Muscle layer of colon (tissue), 2 donors: ENCODE measurements around the gene PRDX3.
A peak's percentile ranks its signal among the peaks of the same experiment; 100 is the strongest.
"Not testable (repeated sequence)": the region's sequence is repeated elsewhere in the genome, so short reads cannot be mapped to it uniquely, and the experiment has no call there.

Experiments used
- H3K27ac ChIP-seq: one replicate; pipeline ENCODE4 v1.7.0; 2013; ENCODE audit warnings: low read depth, mild to moderate bottlenecking, low read length, moderate library complexity
- H3K27me3 ChIP-seq, 2 donors: one replicate each; pipeline ENCODE4 v1.7.0; 2013; ENCODE audit warnings: low read length in 2 of 2, mild to moderate bottlenecking in 2 of 2; ENCODE audit not compliant: insufficient read depth in 2 of 2, control insufficient read depth in 1 of 2
- H3K36me3 ChIP-seq: one replicate; pipeline ENCODE4 v1.7.0; 2013; ENCODE audit warnings: mild to moderate bottlenecking, low read length; ENCODE audit not compliant: insufficient read depth
- H3K4me1 ChIP-seq: one replicate; pipeline ENCODE4 v1.7.0; 2013; ENCODE audit warnings: mild to moderate bottlenecking, low read length; ENCODE audit not compliant: insufficient read depth
- H3K4me3 ChIP-seq, 2 donors: one replicate each; pipeline ENCODE4 v1.7.0; 2013; ENCODE audit warnings: low read length in 2 of 2, low read depth in 1 of 2, mild to moderate bottlenecking in 1 of 2, moderate library complexity in 1 of 2
- H3K9ac ChIP-seq: one replicate; pipeline ENCODE4 v1.7.0; 2013; ENCODE audit warnings: low read length
- H3K9me3 ChIP-seq: one replicate; pipeline ENCODE4 v1.7.0; 2013; ENCODE audit warnings: mild to moderate bottlenecking, low read length
- donor health status: abdominal sarcoma.
- donor health status: Adenocarcinoma of cecum.

The PRDX3 gene

DNA sequence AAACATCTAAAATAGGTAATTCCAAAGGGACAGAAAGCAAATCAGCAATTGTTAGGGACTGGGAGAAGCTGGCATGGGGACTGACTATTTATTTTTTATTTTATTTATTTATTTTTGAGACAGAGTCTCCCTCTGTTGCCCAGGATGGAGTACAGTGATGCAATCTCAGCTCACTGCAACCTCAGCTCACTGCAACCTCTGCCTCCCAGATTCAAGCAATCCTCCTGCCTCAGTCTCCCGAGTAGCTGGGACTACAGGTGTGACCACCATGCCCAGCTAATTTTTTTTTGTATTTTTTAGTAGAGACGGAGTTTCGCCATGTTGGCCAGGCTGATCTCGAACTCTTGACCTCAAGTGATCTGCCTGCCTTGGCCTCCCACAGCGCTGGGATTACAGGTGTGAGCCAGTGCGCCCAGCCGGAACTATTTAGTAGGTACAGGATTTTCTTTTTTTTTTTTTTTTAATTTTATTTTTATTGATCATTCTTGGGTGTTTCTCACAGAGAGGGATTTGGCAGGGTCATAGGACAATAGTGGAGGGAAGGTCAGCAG, 2.3 kb upstream of the PRDX3 start:
- H3K27ac ChIP-seq, H3K9me3 ChIP-seq, H3K9ac ChIP-seq, H3K27me3 ChIP-seq, H3K4me3 ChIP-seq: not testable (repeated sequence)
- peaks cover 12% of the 10 kb centered on the region for H3K36me3 ChIP-seq
- H3K4me1 ChIP-seq = peaks cover 19% of the 10 kb centered on the region

DNA sequence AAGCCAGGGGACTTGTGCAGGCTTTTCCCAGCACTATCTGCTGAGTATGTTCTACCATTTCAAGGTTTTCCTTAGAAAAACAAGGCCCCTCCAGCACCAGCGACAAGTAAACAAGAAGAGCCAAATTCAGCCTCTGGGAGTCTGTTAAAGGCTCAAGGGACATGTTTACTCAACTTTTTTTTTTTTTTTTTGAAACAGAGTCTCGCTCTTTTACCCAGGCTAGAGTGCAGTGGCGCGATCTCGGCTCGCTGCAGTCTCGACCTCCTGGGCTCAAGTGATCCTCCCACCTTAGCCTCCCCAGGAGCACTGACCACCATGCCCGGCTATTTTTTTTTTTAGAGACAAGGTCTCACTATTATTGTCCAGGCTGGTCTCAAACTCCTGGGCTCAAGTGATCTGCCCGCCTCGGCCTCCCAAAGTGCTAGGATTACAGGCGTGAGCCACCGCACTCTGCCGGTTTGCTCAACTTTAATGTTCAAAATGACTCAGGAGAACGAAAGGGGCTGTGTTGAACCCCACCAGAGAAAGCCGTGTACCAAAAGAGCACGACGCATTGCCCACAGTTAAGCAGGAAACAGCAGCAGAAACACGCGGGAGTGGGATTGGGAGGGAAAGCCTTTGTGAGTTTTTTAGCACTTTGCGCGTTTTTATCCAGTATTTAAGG, 772 bp downstream of the PRDX3 start:
- H3K4me1 ChIP-seq = peaks cover 19% of the 10 kb centered on the region
- no peaks in the 10 kb centered on the region for H3K27me3 ChIP-seq
- peak overlapping the region; percentile 90 for H3K9ac ChIP-seq
- H3K27ac ChIP-seq = peak overlapping the region; percentile 79
- no peaks in the 10 kb centered on the region for H3K9me3 ChIP-seq
- H3K4me3 ChIP-seq = peak overlapping the region; percentile 77 to 99
- peaks cover 14% of the 10 kb centered on the region for H3K36me3 ChIP-seq

DNA sequence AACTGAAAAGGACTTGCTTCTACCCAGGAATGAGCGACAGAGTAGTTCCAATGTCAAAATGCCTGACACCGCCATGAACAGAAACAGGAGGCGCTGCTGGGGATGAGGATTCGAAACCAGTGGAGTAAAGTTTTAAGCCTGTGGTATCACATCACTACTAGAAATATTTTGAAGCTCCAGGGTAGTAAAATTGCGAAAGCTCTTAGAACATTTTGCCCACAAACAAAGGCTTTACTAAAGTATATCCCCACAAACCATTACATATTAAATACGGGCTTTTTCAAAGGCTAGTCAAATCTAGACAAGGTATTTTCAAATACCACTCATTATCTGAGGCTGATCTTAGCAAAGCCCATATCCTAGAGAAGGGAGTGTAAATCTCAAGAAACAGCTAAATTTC, 2.4 kb downstream of the PRDX3 start:
- Histone ChIP-seq H3K4me1 (peaks cover 19% of the 10 kb centered on the region), H3K4me3 (peak overlapping the region in 1 of 2 donors; percentile 7), H3K9me3 (no peaks in the 10 kb centered on the region), H3K9ac (no peak overlapping the region), H3K27me3 (no peaks in the 10 kb centered on the region), H3K36me3 (peaks cover 27% of the 10 kb centered on the region), H3K27ac (peak overlapping the region; percentile 7)

DNA sequence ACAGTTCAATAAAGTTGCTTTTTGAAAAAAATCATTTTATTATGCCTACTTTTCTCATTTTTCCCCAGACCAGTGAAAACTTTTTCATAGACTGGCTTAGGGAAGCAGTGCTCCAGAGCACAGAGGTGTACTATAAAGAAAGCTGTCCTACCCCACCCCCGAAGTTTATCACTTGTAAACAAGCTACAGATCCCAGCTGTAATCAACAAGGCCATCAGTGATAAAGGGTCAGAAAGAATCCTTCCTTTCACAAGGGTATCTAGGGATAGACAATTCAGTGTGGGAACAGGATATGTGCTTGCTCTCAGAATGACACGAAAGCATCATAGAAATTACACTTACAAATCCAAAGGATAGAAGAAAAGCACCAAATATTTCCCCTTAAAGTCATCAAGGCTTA, 4.5 kb downstream of the PRDX3 start:
- no peak overlapping the region for H3K4me3 ChIP-seq
- no peak overlapping the region for H3K9ac ChIP-seq
- H3K9me3 ChIP-seq = no peaks in the 10 kb centered on the region
- peaks cover 18% of the 10 kb centered on the region for H3K4me1 ChIP-seq
- no peaks in the 10 kb centered on the region for H3K27me3 ChIP-seq
- H3K36me3 ChIP-seq = peaks cover 46% of the 10 kb centered on the region
- H3K27ac ChIP-seq = no peak overlapping the region

DNA sequence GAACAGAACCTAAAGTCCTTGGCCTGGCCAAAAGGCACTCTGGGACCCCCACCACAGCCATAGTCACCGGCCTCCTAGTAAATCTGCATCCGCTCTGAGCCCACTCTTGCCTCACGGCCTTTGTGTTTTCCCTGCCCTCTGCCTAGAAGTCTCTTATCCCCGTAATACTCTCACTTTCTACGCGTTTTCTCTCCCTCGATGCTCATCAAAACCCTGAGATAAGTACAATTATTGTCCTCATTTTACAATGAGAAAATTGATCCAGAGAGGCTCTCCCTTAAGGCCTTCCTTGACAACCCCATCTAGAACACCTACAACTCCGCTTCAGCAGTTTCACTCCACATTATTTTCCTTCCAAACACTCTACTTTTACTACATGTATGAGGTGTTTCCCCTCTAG, 11.6 kb downstream of the PRDX3 start:
- H3K27me3 ChIP-seq = no peaks in the 10 kb centered on the region
- no peak overlapping the region for H3K4me3 ChIP-seq
- no peaks in the 10 kb centered on the region for H3K9me3 ChIP-seq
- peaks cover 21% of the 10 kb centered on the region for H3K4me1 ChIP-seq
- H3K27ac ChIP-seq = no peak overlapping the region
- no peak overlapping the region for H3K9ac ChIP-seq
- H3K36me3 ChIP-seq = peaks cover 43% of the 10 kb centered on the region

DNA sequence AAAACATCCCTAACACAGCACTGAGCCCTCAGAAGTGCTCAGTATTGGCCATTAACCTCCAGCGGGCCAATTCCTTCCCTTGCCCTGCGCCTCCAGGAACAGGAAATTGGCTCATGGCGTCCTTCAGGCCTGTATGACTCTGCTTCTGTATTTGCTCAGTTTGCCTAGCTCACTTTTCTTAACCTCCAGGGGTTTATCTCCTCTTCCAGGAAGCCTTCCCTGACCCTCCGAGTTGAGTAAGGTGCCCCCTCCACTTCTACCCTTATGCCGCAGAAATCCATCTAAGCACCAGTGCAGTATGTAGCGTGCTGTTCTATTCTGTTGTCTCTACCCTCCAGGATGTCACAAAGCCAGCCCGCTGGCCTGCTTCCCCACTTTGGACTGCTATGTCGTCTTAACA, 12.0 kb downstream of the PRDX3 start:
- Histone ChIP-seq H3K9me3 (no peaks in the 10 kb centered on the region), H3K9ac (peak overlapping the region; percentile 64), H3K4me3 (no peak overlapping the region), H3K27me3 (no peaks in the 10 kb centered on the region), H3K36me3 (peaks cover 40% of the 10 kb centered on the region), H3K27ac (peak overlapping the region; percentile 79), H3K4me1 (peaks cover 26% of the 10 kb centered on the region)

DNA sequence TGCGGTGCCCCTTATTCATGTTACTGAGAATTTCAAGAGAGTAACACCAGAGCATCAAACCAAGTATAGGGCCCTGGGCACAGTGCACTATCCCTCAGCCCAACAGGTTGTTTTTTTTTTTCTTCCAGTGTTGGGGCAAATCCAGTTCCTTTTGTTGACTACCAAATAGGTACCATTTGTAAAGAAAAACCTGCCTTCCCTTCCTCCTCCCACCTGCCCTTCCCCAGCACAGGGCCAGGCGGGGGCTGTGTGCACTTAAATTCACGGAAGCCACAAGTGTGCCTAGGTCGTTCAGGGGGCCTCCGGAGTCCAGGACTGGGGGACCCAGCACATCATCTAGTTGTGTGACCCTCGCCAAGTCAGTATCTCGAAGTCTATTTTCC, 12.5 kb downstream of the PRDX3 start:
- Histone ChIP-seq H3K27ac (peak overlapping the region; percentile 79), H3K36me3 (peaks cover 35% of the 10 kb centered on the region), H3K4me3 (peak overlapping the region; percentile 65 to 83), H3K9me3 (no peaks in the 10 kb centered on the region), H3K9ac (peak overlapping the region; percentile 64), H3K4me1 (peaks cover 27% of the 10 kb centered on the region), H3K27me3 (no peaks in the 10 kb centered on the region)

DNA sequence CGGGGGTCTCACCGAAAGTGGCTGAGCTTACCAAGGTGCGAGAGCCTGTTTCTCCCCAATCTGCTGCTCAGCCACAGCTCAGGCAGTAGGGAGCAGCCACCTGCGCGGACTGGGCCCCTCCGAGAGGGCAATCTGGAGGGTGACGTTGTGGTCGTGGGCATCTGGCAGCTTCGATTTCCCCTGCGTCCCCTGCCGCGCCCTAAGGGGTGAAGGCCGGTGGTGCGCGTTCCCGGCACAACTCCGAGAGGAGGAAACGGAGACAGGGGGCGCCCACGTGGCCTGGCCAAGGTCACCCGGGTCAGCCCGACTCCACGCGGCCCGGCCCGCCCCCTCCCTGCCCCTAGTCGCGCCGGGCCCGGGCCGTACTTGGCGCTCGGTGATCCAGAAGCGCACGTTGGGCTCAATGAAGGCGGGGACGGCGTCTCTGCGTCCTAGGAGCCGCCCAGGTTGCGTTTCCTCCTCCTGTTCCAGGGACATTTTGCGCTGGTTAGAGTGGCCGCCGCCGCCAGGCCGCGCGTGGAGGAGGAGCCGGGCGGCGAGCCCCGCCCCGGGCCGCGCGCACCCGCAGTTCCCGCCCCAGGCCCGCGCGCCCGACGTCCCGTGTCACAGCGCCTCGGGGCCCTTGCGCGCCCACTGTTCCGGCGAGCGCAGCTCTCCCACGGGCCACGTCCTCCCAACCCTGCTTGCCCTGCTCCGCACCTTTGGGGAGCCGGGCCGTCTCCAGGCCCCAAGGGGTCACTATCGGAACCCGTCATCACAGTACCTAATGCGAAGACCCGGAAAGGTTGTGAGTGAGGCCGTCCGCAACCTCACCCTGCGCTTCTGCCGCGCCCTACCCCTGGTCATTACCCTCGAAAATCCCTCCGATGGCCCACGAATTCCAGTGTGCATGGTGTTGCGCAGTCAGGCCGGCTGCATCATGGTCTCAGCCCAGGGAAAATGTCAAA, 13.2 kb downstream of the PRDX3 start, which contains the start of gene SFXN4:
TSS of gene SFXN4 (minus strand) at position 544 of the 947 bp plus-strand sequence. CDS start at position 477, 67 bp downstream.
- peak within 1 kb of the TSS; percentile 93 for H3K27ac ChIP-seq
- no peaks in the 10 kb centered on the region for H3K27me3 ChIP-seq
- peaks cover 27% of the 10 kb centered on the region for H3K4me1 ChIP-seq
- peak within 1 kb of the TSS; percentile 65 to 83 for H3K4me3 ChIP-seq
- peaks cover 31% of the 10 kb centered on the region for H3K36me3 ChIP-seq
- H3K9ac ChIP-seq = peak within 1 kb of the TSS; percentile 74
- no peaks in the 10 kb centered on the region for H3K9me3 ChIP-seq

DNA sequence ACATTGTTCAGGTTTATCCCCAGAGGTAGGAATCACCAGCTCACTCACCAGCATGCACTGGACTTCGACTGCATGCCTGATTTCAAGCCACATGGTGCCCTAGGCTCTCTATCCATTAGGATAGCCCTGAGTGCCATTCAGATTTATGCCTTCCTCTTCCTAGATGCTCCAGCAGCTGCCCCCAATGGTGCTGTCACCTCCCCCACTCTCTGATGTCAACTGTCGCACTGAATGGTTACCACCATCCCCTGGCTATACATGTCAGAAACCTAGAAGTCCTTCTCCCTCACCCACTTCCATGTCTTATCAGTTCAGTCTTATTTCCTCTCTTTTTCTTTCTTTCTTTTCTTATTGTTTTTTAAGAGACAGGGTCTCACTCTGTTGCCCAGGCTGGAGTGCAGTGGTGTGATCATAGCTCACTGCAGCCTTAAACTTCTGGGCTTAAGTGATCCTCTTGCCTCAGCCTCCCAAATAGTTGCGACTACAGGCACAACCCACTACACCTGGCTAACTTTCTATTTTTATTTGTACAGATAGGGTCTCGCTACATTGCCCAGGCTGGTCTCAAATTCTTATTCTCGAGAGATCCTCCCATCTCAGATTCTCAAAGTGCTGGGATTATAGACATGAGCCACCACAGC, 16.0 kb downstream of the PRDX3 start:
- Histone ChIP-seq H3K27me3 (no peaks in the 10 kb centered on the region), H3K4me1 (peaks cover 27% of the 10 kb centered on the region), H3K27ac (peak overlapping the region; percentile 19), H3K36me3 (peaks cover 23% of the 10 kb centered on the region), H3K9me3 (no peaks in the 10 kb centered on the region), H3K9ac (no peak overlapping the region), H3K4me3 (no peak overlapping the region)

DNA sequence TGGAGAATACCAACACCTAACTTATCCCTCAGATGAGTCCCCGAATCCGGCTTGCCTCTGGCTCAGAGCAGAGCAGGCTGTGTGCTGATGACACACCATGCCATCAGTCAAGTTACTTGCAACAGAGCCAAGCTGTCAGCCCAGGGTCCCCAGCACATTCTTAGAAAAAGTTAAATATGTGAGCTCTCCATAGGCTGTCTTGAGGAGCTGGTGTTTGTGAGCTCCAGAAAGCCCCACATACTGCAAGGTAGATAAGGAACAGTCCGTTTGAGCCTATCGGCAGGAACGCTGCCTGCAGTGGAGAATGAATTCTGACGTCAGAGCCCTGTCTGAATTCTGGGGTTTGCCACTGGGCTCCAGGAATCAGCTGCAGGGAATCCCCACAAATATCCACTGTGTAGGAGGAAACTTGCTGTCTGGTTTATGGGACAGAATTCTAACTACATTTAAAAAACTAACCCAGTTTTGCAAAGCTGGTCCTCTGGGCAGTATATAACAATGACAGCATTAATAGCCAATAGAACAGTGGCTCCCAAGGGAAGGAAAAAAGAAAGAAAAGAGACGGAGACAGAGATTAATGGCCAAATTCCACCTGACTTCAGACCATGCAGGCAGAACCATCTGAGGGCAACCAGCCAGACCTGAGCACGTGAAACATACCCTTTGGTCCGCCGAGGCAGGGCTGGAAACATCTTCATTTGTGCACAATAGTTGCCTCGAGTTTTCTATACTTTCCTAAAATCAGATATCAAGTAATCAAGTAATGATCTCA, 16.7 kb downstream of the PRDX3 start:
- H3K4me1 ChIP-seq = peaks cover 27% of the 10 kb centered on the region
- peak overlapping the region; percentile 19 for H3K27ac ChIP-seq
- no peaks in the 10 kb centered on the region for H3K9me3 ChIP-seq
- H3K4me3 ChIP-seq = no peak overlapping the region
- H3K9ac ChIP-seq = no peak overlapping the region
- H3K27me3 ChIP-seq = no peaks in the 10 kb centered on the region
- H3K36me3 ChIP-seq = peaks cover 24% of the 10 kb centered on the region
